Liver (tissue), 9 donors: ENCODE data around the gene SCML2. TPM values are rescaled to one million over a fixed set of nuclear protein-coding genes. Genes with fewer than 3 reads are reported as not detected.
A peak's percentile ranks its signal among the peaks of the same experiment; 100 is the strongest.

Experiments used
- DNase-seq: peaks from one replicate; pipeline ENCODE4 v3.0.0-alpha.2; 2017; ENCODE audit warnings: low spot score
- H3K27ac ChIP-seq, 2 donors: one replicate each; pipeline ENCODE4 v1.7.0; 2013; ENCODE audit warnings: inconsistent platforms in 2 of 2, low read length in 2 of 2, control low read depth in 1 of 2, low read depth in 1 of 2, mild to moderate bottlenecking in 1 of 2
- H3K27me3 ChIP-seq, 4 donors: one replicate each; pipeline versions ENCODE4 v1.6.1 to v1.7.0; 2013; ENCODE audit warnings: low read length in 3 of 4, inconsistent platforms in 1 of 4, mild to moderate bottlenecking in 1 of 4, moderate library complexity in 1 of 4; ENCODE audit not compliant: control insufficient read depth in 4 of 4, insufficient read depth in 4 of 4
- H3K36me3 ChIP-seq, 4 donors: one replicate each; pipeline versions ENCODE4 v1.6.1 to v1.7.0; 2013; ENCODE audit warnings: low read length in 3 of 4, mild to moderate bottlenecking in 3 of 4, low read depth in 1 of 4, moderate library complexity in 1 of 4; ENCODE audit not compliant: control insufficient read depth in 4 of 4, insufficient read depth in 3 of 4
- H3K4me1 ChIP-seq, 4 donors: one replicate each; pipeline versions ENCODE4 v1.6.1 to v1.7.0; 2013; ENCODE audit warnings: low read length in 3 of 4, mild to moderate bottlenecking in 3 of 4, moderate library complexity in 1 of 4; ENCODE audit not compliant: control insufficient read depth in 4 of 4, insufficient read depth in 4 of 4
- H3K4me3 ChIP-seq, 3 donors: one replicate each; pipeline versions ENCODE4 v1.6.1 to v1.7.0; 2013; ENCODE audit warnings: low read length in 3 of 3, control low read depth in 1 of 3, low read depth in 1 of 3, mild to moderate bottlenecking in 1 of 3
- H3K9ac ChIP-seq, 2 donors: one replicate each; pipeline ENCODE4 v1.7.0; 2013; ENCODE audit warnings: low read length in 2 of 2, mild to moderate bottlenecking in 2 of 2, moderate library complexity in 2 of 2, control low read depth in 1 of 2, low read depth in 1 of 2
- H3K9me3 ChIP-seq, 4 donors: one replicate each; pipeline versions ENCODE4 v1.6.1 to v1.7.0; 2013; ENCODE audit warnings: low read length in 3 of 4; ENCODE audit not compliant: control insufficient read depth in 4 of 4
- FOXA1 ChIP-seq: IDR thresholded peaks from 2 replicates; pipeline ENCODE4 v1.6.1; 2016; ENCODE audit warnings: antibody characterized with exemption
- FOXA2 ChIP-seq: IDR thresholded peaks from 2 replicates; pipeline ENCODE4 v1.6.1; 2016; ENCODE audit warnings: antibody characterized with exemption
- HNF4A ChIP-seq, 2 donors: conservative IDR thresholded peaks; 2 replicates each; pipeline ENCODE4 v1.6.1; 2016; ENCODE audit warnings: antibody characterized with exemption in 2 of 2, mild to moderate bottlenecking in 2 of 2
- HNF4G ChIP-seq: IDR thresholded peaks from 2 replicates; pipeline ENCODE4 v1.6.1; 2016; ENCODE audit warnings: antibody characterized with exemption
- JUND ChIP-seq, 2 donors: IDR thresholded peaks; 2 replicates each; pipeline ENCODE4 v1.6.1; 2016; ENCODE audit warnings: antibody characterized with exemption in 2 of 2
- NR2F2 ChIP-seq: IDR thresholded peaks from 2 replicates; pipeline ENCODE4 v1.6.1; 2016; ENCODE audit warnings: antibody characterized with exemption
- RAD21 ChIP-seq, 2 donors: IDR thresholded peaks; 2 replicates each; pipeline ENCODE4 v1.6.1; 2016; ENCODE audit warnings: antibody characterized with exemption in 2 of 2, mild to moderate bottlenecking in 2 of 2
- RXRA ChIP-seq, 2 donors: IDR thresholded peaks; 2 replicates each; pipeline ENCODE4 v1.6.1; 2017 to 2018; ENCODE audit warnings: antibody characterized with exemption in 2 of 2, mild to moderate bottlenecking in 1 of 2
- SP1 ChIP-seq: IDR thresholded peaks from 2 replicates; pipeline ENCODE4 v1.6.1; 2018; ENCODE audit warnings: antibody characterized with exemption, mild to moderate bottlenecking
- TAF1 ChIP-seq: conservative IDR thresholded peaks from 2 replicates; pipeline ENCODE4 v1.6.1; 2016; ENCODE audit warnings: antibody characterized with exemption, mild to moderate bottlenecking
- YY1 ChIP-seq: IDR thresholded peaks from 2 replicates; pipeline ENCODE4 v1.6.1; 2016; ENCODE audit warnings: antibody characterized with exemption, mild to moderate bottlenecking
- WGBS: extraction: QIAGEN DNeasy Blood & Tissue Kit; methylation state at CpG from one replicate; pipeline ENCODE4 v1.1.7; 2013; 5-methylcytosine and 5-hydroxymethylcytosine counted together
- polyA plus RNA-seq, 2 donors: library from polyadenylated mRNA; stranded (reverse) in 1 of 2; unstranded in 1 of 2; fragments of 200-250 nt in 1 of 2; fragments of >200 nt in 1 of 2; fragmentation: Nextera tagmentation in 1 of 2; extraction: Ambion mirVana in 1 of 2; gene quantifications; one replicate each; pipeline versions ENCODE4 v1.2.1 to v1.2.3, GENCODE V29; 2013 to 2015
- total RNA-seq, 2 donors: library from RNA; depleted of rRNA; stranded (reverse); fragments of >200 nt; gene quantifications; one replicate each; pipeline ENCODE4 v1.2.3, GENCODE V29; 2014
- TF ChIP-seq, protein P1 (sequence below): fragments of 150-350 bp; IDR thresholded peaks from 2 replicates; pipeline ENCODE4 v1.5.1; 2017; ENCODE audit warnings: improper control_type of control experiment, low read depth, low read length; ENCODE audit not compliant: missing input control
- TF ChIP-seq, protein P2 (sequence below): IDR thresholded peaks from 2 replicates; pipeline ENCODE4 v1.6.1; 2016; ENCODE audit warnings: antibody characterized with exemption
- TF ChIP-seq, protein P3 (sequence below): IDR thresholded peaks from 2 replicates; pipeline ENCODE4 v1.6.1; 2016; ENCODE audit warnings: antibody characterized with exemption
- TF ChIP-seq, protein P4 (sequence below): IDR thresholded peaks from 2 replicates; pipeline ENCODE4 v1.6.1; 2016; ENCODE audit warnings: antibody characterized with exemption
- donor health status: healthy.
- donor health status: healthy.
- donor health status: healthy.
- donor health status: healthy.
- donor health status: healthy.

SCML2 gene
- total and polyA plus RNA-seq, 4 donors = 0.96 to 7.2 (median 1.1) TPM

DNA sequence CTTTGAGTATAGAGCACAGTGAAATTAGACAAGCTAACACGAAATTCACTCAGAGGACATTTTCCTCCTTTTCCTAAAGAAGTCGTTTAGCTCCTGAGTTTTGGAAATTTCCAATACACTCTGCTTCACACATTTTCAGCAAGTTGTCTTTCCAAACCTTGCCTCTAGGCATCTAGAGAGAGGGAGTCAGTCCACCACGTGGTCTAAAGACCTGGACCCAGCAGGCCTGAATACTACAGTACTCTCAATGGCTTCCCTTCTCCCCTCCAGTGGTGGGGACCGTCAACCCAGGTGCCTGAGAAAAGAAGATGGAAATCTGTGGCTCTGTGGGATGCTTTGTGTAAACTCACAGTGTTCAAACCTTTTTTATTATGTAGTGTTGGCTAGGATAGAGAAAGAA, 13.9 kb upstream of the SCML2 start:
- Histone ChIP-seq H3K27ac (no peak overlapping the region), H3K4me1 (no peaks in the 10 kb centered on the region), H3K9ac (no peak overlapping the region), H3K36me3 (no peaks in the 10 kb centered on the region), H3K9me3 (no peaks in the 10 kb centered on the region), H3K4me3 (no peak overlapping the region), H3K27me3 (no peaks in the 10 kb centered on the region)
- WGBS = 72% methylated on average over 4 of the region's 4 CpGs
- TF ChIP-seq, protein P1, sequence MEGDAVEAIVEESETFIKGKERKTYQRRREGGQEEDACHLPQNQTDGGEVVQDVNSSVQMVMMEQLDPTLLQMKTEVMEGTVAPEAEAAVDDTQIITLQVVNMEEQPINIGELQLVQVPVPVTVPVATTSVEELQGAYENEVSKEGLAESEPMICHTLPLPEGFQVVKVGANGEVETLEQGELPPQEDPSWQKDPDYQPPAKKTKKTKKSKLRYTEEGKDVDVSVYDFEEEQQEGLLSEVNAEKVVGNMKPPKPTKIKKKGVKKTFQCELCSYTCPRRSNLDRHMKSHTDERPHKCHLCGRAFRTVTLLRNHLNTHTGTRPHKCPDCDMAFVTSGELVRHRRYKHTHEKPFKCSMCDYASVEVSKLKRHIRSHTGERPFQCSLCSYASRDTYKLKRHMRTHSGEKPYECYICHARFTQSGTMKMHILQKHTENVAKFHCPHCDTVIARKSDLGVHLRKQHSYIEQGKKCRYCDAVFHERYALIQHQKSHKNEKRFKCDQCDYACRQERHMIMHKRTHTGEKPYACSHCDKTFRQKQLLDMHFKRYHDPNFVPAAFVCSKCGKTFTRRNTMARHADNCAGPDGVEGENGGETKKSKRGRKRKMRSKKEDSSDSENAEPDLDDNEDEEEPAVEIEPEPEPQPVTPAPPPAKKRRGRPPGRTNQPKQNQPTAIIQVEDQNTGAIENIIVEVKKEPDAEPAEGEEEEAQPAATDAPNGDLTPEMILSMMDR = no peak
- TF ChIP-seq RXRA (IDR thresholded peaks at IDR 0.05) (no peak), HNF4G (no peak), SP1 (no peak), JUND (IDR thresholded peaks at IDR 0.05) (no peak), FOXA1 (no peak), FOXA2 (no peak), NR2F2 (no peak), RAD21 (IDR thresholded peaks at IDR 0.05) (no peak)
- TF ChIP-seq, protein P2, sequence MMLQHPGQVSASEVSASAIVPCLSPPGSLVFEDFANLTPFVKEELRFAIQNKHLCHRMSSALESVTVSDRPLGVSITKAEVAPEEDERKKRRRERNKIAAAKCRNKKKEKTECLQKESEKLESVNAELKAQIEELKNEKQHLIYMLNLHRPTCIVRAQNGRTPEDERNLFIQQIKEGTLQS = no peak
- TF ChIP-seq, protein P3, sequence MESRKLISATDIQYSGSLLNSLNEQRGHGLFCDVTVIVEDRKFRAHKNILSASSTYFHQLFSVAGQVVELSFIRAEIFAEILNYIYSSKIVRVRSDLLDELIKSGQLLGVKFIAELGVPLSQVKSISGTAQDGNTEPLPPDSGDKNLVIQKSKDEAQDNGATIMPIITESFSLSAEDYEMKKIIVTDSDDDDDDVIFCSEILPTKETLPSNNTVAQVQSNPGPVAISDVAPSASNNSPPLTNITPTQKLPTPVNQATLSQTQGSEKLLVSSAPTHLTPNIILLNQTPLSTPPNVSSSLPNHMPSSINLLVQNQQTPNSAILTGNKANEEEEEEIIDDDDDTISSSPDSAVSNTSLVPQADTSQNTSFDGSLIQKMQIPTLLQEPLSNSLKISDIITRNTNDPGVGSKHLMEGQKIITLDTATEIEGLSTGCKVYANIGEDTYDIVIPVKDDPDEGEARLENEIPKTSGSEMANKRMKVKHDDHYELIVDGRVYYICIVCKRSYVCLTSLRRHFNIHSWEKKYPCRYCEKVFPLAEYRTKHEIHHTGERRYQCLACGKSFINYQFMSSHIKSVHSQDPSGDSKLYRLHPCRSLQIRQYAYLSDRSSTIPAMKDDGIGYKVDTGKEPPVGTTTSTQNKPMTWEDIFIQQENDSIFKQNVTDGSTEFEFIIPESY = no peak
- DNase-seq = no peak

DNA sequence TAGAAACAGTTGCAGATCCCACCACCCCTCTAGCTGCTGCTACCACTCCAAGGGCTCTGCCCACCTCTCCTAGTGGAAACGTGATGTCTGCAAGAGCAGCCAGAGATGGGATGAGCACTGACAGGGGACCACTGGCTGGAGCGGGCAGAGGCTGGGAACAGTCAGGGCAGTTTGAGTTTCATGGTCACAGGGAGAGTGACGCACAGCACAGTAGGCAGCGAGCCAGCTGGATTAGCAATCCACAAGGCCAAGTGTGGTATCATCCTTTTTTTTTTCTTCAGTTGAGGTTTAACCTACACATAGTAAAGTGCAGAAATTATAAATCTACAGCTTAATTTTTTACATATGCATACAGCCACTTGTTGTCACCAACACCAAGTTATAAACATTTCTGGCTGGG, 6.4 kb upstream of the SCML2 start:
- H3K27me3 ChIP-seq = no peaks in the 10 kb centered on the region
- no peaks in the 10 kb centered on the region for H3K36me3 ChIP-seq
- no peak overlapping the region for H3K9ac ChIP-seq
- no peak overlapping the region for H3K27ac ChIP-seq
- DNase-seq = no peak
- 77% methylated on average over 4 of the region's 4 CpGs for WGBS
- H3K4me3 ChIP-seq = no peak overlapping the region
- no peaks in the 10 kb centered on the region for H3K9me3 ChIP-seq
- no peak for TF ChIP-seq SP1
- TF ChIP-seq YY1 = no peak
- no peak for TF ChIP-seq RXRA (IDR thresholded peaks at IDR 0.05)
- TF ChIP-seq, protein P4, sequence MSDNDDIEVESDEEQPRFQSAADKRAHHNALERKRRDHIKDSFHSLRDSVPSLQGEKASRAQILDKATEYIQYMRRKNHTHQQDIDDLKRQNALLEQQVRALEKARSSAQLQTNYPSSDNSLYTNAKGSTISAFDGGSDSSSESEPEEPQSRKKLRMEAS = no peak
- TF ChIP-seq, protein P3 = no peak
- no peaks in the 10 kb centered on the region for H3K4me1 ChIP-seq

DNA sequence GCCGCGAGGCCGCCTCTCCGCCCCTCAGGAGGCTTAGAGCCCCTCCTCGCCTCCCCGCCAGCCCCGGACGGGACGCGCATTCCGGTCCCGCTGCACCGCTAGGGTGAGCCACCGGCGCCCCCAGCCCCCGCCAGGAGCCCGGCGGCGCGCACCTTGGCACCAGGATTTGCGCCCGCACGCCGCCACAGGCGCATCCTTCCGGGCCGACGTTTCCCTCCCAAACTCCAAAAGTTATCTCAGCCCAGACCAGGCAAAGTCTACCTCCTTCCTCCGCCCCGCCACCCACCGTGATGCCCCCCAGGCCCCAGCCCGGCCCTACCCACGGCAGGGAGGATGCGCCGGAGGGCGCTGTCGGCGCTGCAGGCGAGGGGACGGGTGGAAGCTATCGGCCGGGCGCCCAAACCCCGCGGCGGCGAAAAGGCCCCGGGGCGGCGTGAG, 538 bp downstream of the SCML2 start:
- peaks cover 0 to 5% (median 2%) of the 10 kb centered on the region in 4 donors for H3K4me1 ChIP-seq
- no peak for TF ChIP-seq FOXA2
- TF ChIP-seq TAF1 = no peak
- TF ChIP-seq HNF4A (conservative IDR thresholded peaks at IDR 0.05) = no peak
- peak; percentile 34 for DNase-seq
- no peak overlapping the region for H3K27ac ChIP-seq
- no peak overlapping the region for H3K9ac ChIP-seq
- 1% methylated on average over 50 of the region's 50 CpGs for WGBS
- H3K27me3 ChIP-seq = no peaks in the 10 kb centered on the region
- H3K4me3 ChIP-seq = peak overlapping the region; percentile 23 to 75 (median 67)
- H3K36me3 ChIP-seq = no peaks in the 10 kb centered on the region
- H3K9me3 ChIP-seq = no peaks in the 10 kb centered on the region
